K562 (cell line): ENCODE measurements around the gene UBE2QL1. TPM values are rescaled to one million over a fixed set of nuclear protein-coding genes. Genes with fewer than 3 reads are reported as not detected.

Source experiments
- ATAC-seq: fragments of 200-7000 bp; cut with Tn5 transposase; 3 replicates; pipeline ENCODE4 v1.9.1; 2020; ENCODE audit warnings: moderate library complexity
- BruUV-seq: library from RNA; stranded (reverse); fragments of 400-500 nt; replicated peaks from 2 replicates; lab custom pipeline; 2021; lab: Mats Ljungman, UMichigan
- CTCF ChIA-PET: fragments of 300-600 bp; formaldehyde crosslinking; extraction: SDS; loops from one replicate; lab custom pipeline; 2021; ENCODE audit warnings: low intra/inter-chr PET ratio; lab: Yijun Ruan, JAX
- POLR2A ChIA-PET: fragments of 300-600, 350-650 bp; sonication (Branson Sonifier 250); formaldehyde crosslinking; extraction: SDS; loops from one replicate; lab custom pipeline; 2021; ENCODE audit warnings: antibody characterized with exemption, inconsistent platforms; lab: Yijun Ruan, JAX
- DNase-seq, 4 experiments: peaks; one replicate each; pipeline versions ENCODE4 v3.0.0 to v3.0.0-alpha.2; 2011 to 2018; ENCODE audit warnings: low spot score in 3 of 4, mixed read lengths in 3 of 4; ENCODE audit errors: extremely low read depth in 1 of 4
- FAIRE-seq: peaks from 2 replicates; lab custom pipeline; 2011; peaks lifted over from hg19 to GRCh38; lab: Jason Lieb, UNC
- H2AFZ ChIP-seq: 2 replicates; pipeline ENCODE4 v1.6.0; 2011; ENCODE audit warnings: low read depth, low read length, control low read depth, inconsistent platforms
- H3K27ac ChIP-seq: fragments of 200-600 bp; 3 replicates; pipeline ENCODE4 v1.8.0; 2011; ENCODE audit warnings: low read depth, mild to moderate bottlenecking, control low read depth, inconsistent platforms, low read length, moderate library complexity, mixed read lengths; ENCODE audit errors: extremely low read depth
- H3K27me3 ChIP-seq, 2 experiments: fragments of 300-600 bp in 1 of 2; 2 replicates in 1 of 2; 3 replicates in 1 of 2; pipeline versions ENCODE4 v1.6.0 to v1.8.0; 2011; ENCODE audit warnings: inconsistent platforms in 2 of 2, low read length in 2 of 2, mild to moderate bottlenecking in 1 of 2, mixed read lengths in 1 of 2, moderate library complexity in 1 of 2; ENCODE audit not compliant: control insufficient read depth in 2 of 2, insufficient read depth in 2 of 2
- H3K36me3 ChIP-seq: fragments of 300-600 bp; 3 replicates; pipeline ENCODE4 v1.8.0; 2011; ENCODE audit warnings: mild to moderate bottlenecking, low read length, inconsistent platforms; ENCODE audit not compliant: control insufficient read depth, insufficient read depth
- H3K4me1 ChIP-seq, 2 experiments: fragments of 200-600 bp in 1 of 2; replicated peaks in 1 of 2; 2 replicates in 1 of 2; 3 replicates in 1 of 2; pipeline versions ENCODE4 v1.5.1 to v1.8.0; 2011; ENCODE audit warnings: inconsistent platforms in 2 of 2, low read length in 2 of 2, mild to moderate bottlenecking in 1 of 2, mixed read lengths in 1 of 2, moderate library complexity in 1 of 2; ENCODE audit not compliant: control insufficient read depth in 2 of 2, insufficient read depth in 2 of 2
- H3K4me2 ChIP-seq: 2 replicates; pipeline ENCODE4 v1.6.1; 2011; ENCODE audit warnings: low read length, control low read depth, inconsistent platforms, mixed read lengths; ENCODE audit not compliant: insufficient read depth
- H3K4me3 ChIP-seq: fragments of 200-600 bp; sonication (generic), shearing (Covaris generic); 2 replicates; pipeline ENCODE4 v1.5.1; 2016; ENCODE audit warnings: control low read depth, inconsistent platforms
- H3K79me2 ChIP-seq: fragments of 200-600 bp; 3 replicates; pipeline ENCODE4 v1.8.0; 2011; ENCODE audit warnings: low read length, inconsistent platforms; ENCODE audit not compliant: control insufficient read depth, insufficient read depth
- H3K9ac ChIP-seq, 2 experiments: 2 replicates each; pipeline versions ENCODE4 v1.6.0 to v1.6.1; 2011; ENCODE audit warnings: low read depth in 2 of 2, low read length in 2 of 2, control low read depth in 1 of 2, inconsistent platforms in 1 of 2, mild to moderate bottlenecking in 1 of 2, mixed read lengths in 1 of 2; ENCODE audit not compliant: insufficient read depth in 1 of 2
- H3K9me1 ChIP-seq: one replicate; pipeline ENCODE4 v1.6.0; 2011; ENCODE audit warnings: inconsistent platforms, mild to moderate bottlenecking, low read length, moderate library complexity; ENCODE audit not compliant: control insufficient read depth, insufficient read depth
- H3K9me3 ChIP-seq: replicated peaks from 2 replicates; pipeline ENCODE4 v1.5.1; 2011; ENCODE audit warnings: low read depth, low read length, inconsistent platforms; ENCODE audit not compliant: control insufficient read depth, insufficient read depth
- H4K20me1 ChIP-seq: replicated peaks from 2 replicates; pipeline ENCODE4 v1.6.1; 2011; ENCODE audit warnings: low read length, inconsistent platforms, mixed read lengths; ENCODE audit not compliant: control insufficient read depth, insufficient read depth
- BACH1 ChIP-seq: fragments of 200-800 bp; sonication (Bioruptor generic); IDR thresholded peaks from 2 replicates; pipeline ENCODE4 v1.6.1; 2016; ENCODE audit warnings: missing genetic modification characterization, missing compliant biosample characterization
- CBX8 ChIP-seq: fragments of 200-600 bp; sonication (generic); IDR thresholded peaks from 2 replicates; pipeline ENCODE4 v1.6.1; 2012; ENCODE audit warnings: borderline replicate concordance, mixed run types, low read depth, mild to moderate bottlenecking, moderate library complexity, mixed read lengths, low read length, control low read depth, inconsistent platforms; ENCODE audit not compliant: poor library complexity, severe bottlenecking; ENCODE audit errors: extremely low read depth
- FOXJ3 ChIP-seq: sonication (generic); formaldehyde crosslinking; IDR thresholded peaks from 2 replicates; pipeline ENCODE4 v1.4.0; 2020; ENCODE audit warnings: mild to moderate bottlenecking, missing genetic modification reagents
- SMC3 ChIP-seq: conservative IDR thresholded peaks from 2 replicates; pipeline ENCODE4 v1.6.1; 2011; ENCODE audit warnings: low read depth, low read length, improper control_type of control experiment; ENCODE audit not compliant: insufficient read depth
- WGBS: fragments of 100-300 bp; shearing (Covaris generic); methylation state at CpG from one replicate; pipeline ENCODE4 v1.1.6; 2016; ENCODE audit warnings: low coverage, mixed read lengths; ENCODE audit not compliant: insufficient coverage; ENCODE audit errors: missing lambda C conversion rate; 5-methylcytosine and 5-hydroxymethylcytosine counted together
- in situ Hi-C: fragments of 300-500 bp; cut with MboI; formaldehyde crosslinking; loops from 4 replicates; pipeline ENCODE4 v1.15.0; 2018; ENCODE audit warnings: inconsistent platforms, mixed read lengths
- intact Hi-C: fragments of 100-400 bp; cut with micrococcal nuclease; formaldehyde crosslinking; loops from 2 replicates; pipeline ENCODE4 v1.14.2; 2022
- polyA plus RNA-seq, 8 experiments: library from polyadenylated mRNA; depleted of rRNA in 4 of 8; stranded (reverse) in 5 of 8; unstranded in 3 of 8; fragments of >200 nt; fragmentation: Nextera tagmentation in 2 of 8; fragmentation: Illumina TruSeq in 1 of 8; extraction: Ambion mirVana in 2 of 8; extraction: Trizol in 1 of 8; gene quantifications; 2 replicates each; pipeline versions ENCODE4 v1.2.1 to v1.2.3, GENCODE V29; 2011 to 2014; ENCODE audit warnings: inconsistent platforms in 1 of 8, missing spikeins in 1 of 8
- total RNA-seq, 7 experiments: library from RNA; depleted of rRNA in 6 of 7; stranded (reverse); fragments of >200 nt in 6 of 7; fragmentation: Illumina TruSeq in 2 of 7; extraction: Trizol in 2 of 7; gene quantifications; 2 replicates each; pipeline versions ENCODE4 v1.2.1 to v1.2.3, GENCODE V29; 2011 to 2021; ENCODE audit warnings: low replicate concordance in 1 of 7
- TF ChIP-seq, protein P1 (sequence below): sonication (generic); formaldehyde crosslinking; IDR thresholded peaks from 2 replicates; pipeline ENCODE4 v1.8.1; 2023; ENCODE audit warnings: mild to moderate bottlenecking, missing genetic modification reagents
- TF ChIP-seq, protein P2 (sequence below), 2 experiments: fragments of 450-650 bp; conservative IDR thresholded peaks; 2 replicates each; pipeline ENCODE4 v1.6.1; 2017; ENCODE audit warnings: mild to moderate bottlenecking in 2 of 2, moderate library complexity in 2 of 2
- TF ChIP-seq, protein P3 (sequence below): sonication (generic); formaldehyde crosslinking; IDR thresholded peaks from 2 replicates; pipeline ENCODE4 v1.4.0; 2020; ENCODE audit warnings: mild to moderate bottlenecking, missing genetic modification reagents
- TF ChIP-seq, protein P4 (sequence below): fragments of 450-650 bp; IDR thresholded peaks from 2 replicates; pipeline ENCODE4 v1.6.1; 2016; ENCODE audit warnings: low read depth, mild to moderate bottlenecking, moderate library complexity

Gene UBE2QL1
- total and polyA plus RNA-seq, 9 of the 15 experiments (the other 6 are each of a cell fraction or from before 2014, with no cell fraction given), result not detected

DNA sequence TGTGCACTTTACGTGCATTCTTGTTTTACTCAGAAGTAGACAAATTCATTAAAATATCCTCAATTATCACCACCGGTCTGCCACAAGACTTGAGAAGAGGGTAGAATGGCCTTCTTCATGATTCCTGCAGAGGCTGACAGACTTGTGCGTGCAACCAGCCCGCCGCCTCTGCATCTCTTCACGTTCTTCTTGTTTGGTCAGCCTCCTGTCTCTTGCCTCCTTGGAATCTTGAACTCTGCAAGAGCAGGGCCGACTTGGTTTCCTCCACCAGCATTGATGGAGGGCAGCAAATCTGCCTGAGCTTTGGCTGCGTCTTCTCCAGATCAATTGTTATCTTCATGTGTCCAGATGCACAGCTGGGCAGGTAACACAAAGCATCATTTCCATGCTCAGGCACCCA is 20.2 kb downstream of the UBE2QL1 start:
- H3K9me1 ChIP-seq, result no peaks in the 10 kb centered on the region
- H3K27ac ChIP-seq, result no peak overlapping the region
- no peak overlapping the region for H2AFZ ChIP-seq
- WGBS, result 5% methylated on average over 8 of the region's 8 CpGs
- no peaks in the 10 kb centered on the region for H4K20me1 ChIP-seq
- no peaks in the 10 kb centered on the region for H3K79me2 ChIP-seq
- POLR2A ChIA-PET, result interaction anchor here (0.6 kb wide), 1 partner anchor 35 kb away, joined by 5 read pairs; no protein-coding TSS in a partner anchor
- H3K36me3 ChIP-seq, result no peaks in the 10 kb centered on the region
- H3K9me3 ChIP-seq, result no peaks in the 10 kb centered on the region
- CTCF ChIA-PET, result no interaction called here
- no peak overlapping the region for H3K9ac ChIP-seq
- in situ Hi-C loops, result no loop called here
- H3K4me1 ChIP-seq, result no peaks in the 10 kb centered on the region
- TF ChIP-seq CBX8 (no peak), BACH1 (no peak), SMC3 (no peak)
- H3K4me3 ChIP-seq, result no peak overlapping the region
- DNase-seq, result no peak
- intact Hi-C loops, result no loop called here
- BruUV-seq, result no TSS peak
- peaks cover 39 to 69% of the 10 kb centered on the region in 2 experiments for H3K27me3 ChIP-seq
- FAIRE-seq, result no peak
- no peak for ATAC-seq
- no peak overlapping the region for H3K4me2 ChIP-seq

DNA sequence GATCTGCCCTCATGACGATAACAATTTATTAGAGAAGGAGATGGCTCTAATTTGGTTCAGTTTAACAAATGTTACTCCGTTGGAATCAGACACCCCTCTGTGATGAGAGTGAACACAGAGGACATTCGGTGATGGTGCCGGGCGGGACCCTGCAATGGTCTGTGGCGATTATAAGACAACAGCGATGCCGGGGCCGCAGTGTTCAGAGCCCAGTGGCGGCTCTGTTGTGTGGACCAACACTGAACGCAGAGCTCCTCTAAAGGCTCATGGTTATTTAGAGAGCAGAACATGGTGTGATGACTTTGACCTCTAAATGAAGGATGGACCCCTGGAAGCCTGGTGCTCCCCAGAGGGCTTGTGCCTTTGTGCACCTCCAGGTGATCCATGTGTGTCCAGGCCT is 21.2 kb downstream of the UBE2QL1 start:
- CTCF ChIA-PET, result interaction anchor here (0.6 kb wide), 1 partner anchor 878 kb away, joined by 3 read pairs; no protein-coding TSS in a partner anchor
- no peak overlapping the region for H3K4me3 ChIP-seq
- TF ChIP-seq, protein P1, sequence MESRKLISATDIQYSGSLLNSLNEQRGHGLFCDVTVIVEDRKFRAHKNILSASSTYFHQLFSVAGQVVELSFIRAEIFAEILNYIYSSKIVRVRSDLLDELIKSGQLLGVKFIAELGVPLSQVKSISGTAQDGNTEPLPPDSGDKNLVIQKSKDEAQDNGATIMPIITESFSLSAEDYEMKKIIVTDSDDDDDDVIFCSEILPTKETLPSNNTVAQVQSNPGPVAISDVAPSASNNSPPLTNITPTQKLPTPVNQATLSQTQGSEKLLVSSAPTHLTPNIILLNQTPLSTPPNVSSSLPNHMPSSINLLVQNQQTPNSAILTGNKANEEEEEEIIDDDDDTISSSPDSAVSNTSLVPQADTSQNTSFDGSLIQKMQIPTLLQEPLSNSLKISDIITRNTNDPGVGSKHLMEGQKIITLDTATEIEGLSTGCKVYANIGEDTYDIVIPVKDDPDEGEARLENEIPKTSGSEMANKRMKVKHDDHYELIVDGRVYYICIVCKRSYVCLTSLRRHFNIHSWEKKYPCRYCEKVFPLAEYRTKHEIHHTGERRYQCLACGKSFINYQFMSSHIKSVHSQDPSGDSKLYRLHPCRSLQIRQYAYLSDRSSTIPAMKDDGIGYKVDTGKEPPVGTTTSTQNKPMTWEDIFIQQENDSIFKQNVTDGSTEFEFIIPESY, result no peak
- TF ChIP-seq, protein P2, sequence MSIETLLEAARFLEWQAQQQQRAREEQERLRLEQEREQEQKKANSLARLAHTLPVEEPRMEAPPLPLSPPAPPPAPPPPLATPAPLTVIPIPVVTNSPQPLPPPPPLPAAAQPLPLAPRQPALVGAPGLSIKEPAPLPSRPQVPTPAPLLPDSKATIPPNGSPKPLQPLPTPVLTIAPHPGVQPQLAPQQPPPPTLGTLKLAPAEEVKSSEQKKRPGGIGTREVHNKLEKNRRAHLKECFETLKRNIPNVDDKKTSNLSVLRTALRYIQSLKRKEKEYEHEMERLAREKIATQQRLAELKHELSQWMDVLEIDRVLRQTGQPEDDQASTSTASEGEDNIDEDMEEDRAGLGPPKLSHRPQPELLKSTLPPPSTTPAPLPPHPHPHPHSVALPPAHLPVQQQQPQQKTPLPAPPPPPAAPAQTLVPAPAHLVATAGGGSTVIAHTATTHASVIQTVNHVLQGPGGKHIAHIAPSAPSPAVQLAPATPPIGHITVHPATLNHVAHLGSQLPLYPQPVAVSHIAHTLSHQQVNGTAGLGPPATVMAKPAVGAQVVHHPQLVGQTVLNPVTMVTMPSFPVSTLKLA (conservative IDR thresholded peaks at IDR 0.05), result no peak
- no peak for TF ChIP-seq FOXJ3
- TF ChIP-seq, protein P3, sequence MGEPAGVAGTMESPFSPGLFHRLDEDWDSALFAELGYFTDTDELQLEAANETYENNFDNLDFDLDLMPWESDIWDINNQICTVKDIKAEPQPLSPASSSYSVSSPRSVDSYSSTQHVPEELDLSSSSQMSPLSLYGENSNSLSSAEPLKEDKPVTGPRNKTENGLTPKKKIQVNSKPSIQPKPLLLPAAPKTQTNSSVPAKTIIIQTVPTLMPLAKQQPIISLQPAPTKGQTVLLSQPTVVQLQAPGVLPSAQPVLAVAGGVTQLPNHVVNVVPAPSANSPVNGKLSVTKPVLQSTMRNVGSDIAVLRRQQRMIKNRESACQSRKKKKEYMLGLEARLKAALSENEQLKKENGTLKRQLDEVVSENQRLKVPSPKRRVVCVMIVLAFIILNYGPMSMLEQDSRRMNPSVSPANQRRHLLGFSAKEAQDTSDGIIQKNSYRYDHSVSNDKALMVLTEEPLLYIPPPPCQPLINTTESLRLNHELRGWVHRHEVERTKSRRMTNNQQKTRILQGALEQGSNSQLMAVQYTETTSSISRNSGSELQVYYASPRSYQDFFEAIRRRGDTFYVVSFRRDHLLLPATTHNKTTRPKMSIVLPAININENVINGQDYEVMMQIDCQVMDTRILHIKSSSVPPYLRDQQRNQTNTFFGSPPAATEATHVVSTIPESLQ (CRISPR knock-in tag), result no peak
- TF ChIP-seq, protein P4, sequence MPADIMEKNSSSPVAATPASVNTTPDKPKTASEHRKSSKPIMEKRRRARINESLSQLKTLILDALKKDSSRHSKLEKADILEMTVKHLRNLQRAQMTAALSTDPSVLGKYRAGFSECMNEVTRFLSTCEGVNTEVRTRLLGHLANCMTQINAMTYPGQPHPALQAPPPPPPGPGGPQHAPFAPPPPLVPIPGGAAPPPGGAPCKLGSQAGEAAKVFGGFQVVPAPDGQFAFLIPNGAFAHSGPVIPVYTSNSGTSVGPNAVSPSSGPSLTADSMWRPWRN, result no peak

More for the DNA sequence above, 21.2 kb downstream of the UBE2QL1 start:
- WGBS, result 1% methylated on average over 11 of the region's 11 CpGs
- no peaks in the 10 kb centered on the region for H4K20me1 ChIP-seq
- H3K4me2 ChIP-seq, result no peak overlapping the region
- no peaks in the 10 kb centered on the region for H3K36me3 ChIP-seq
- intact Hi-C loops (no loop called here), in situ Hi-C loops (no loop called here)
- no peak for FAIRE-seq
- no peak overlapping the region for H2AFZ ChIP-seq
- no peak for DNase-seq
- H3K4me1 ChIP-seq, result no peaks in the 10 kb centered on the region
- H3K9ac ChIP-seq, result no peak overlapping the region
- H3K9me3 ChIP-seq, result no peaks in the 10 kb centered on the region
- BruUV-seq, result no TSS peak
- H3K79me2 ChIP-seq, result no peaks in the 10 kb centered on the region
- no peak overlapping the region for H3K27ac ChIP-seq
- POLR2A ChIA-PET, result interaction anchor here (0.6 kb wide), 1 partner anchor 92 kb away, joined by 4 read pairs; the partner anchor contains the start of gene MED10
- peaks cover 38 to 72% of the 10 kb centered on the region in 2 experiments for H3K27me3 ChIP-seq
- no peak for ATAC-seq
- no peaks in the 10 kb centered on the region for H3K9me1 ChIP-seq
